Upper lobe of left lung (tissue), 6 donors: ENCODE results near the gene ZNF766. TPM values are rescaled to one million over a fixed set of nuclear protein-coding genes. Genes with fewer than 3 reads are reported as not detected.
"Not testable (repeated sequence)": the region's sequence is repeated elsewhere in the genome, so short reads cannot be mapped to it uniquely, and the experiment has no call there.

Experiments
- ATAC-seq, 2 donors: fragments of 200-7000 bp; cut with Tn5 transposase; one replicate each; pipeline ENCODE4 v1.9.1; 2022; ENCODE audit warnings: mild to moderate bottlenecking in 2 of 2, moderate library complexity in 2 of 2; ENCODE audit not compliant: low FRiP score in 2 of 2
- DNase-seq, 2 donors: peaks; one replicate each; pipeline ENCODE4 v3.0.0-alpha.2; 2019 to 2020
- H3K27ac ChIP-seq, 4 donors: fragments of 200-600 bp; sonication (generic); one replicate each; pipeline ENCODE4 v1.5.1; 2016 to 2019
- H3K27me3 ChIP-seq, 4 donors: fragments of 200-600 bp; sonication (generic); one replicate each; pipeline ENCODE4 v1.5.1; 2017 to 2019
- H3K36me3 ChIP-seq, 4 donors: fragments of 200-600 bp; sonication (generic); one replicate each; pipeline ENCODE4 v1.5.1; 2016 to 2019
- H3K4me1 ChIP-seq, 4 donors: fragments of 200-600 bp; sonication (generic); one replicate each; pipeline ENCODE4 v1.5.1; 2018 to 2019
- H3K4me3 ChIP-seq, 4 donors: fragments of 200-600 bp; sonication (generic); one replicate each; pipeline ENCODE4 v1.5.1; 2017 to 2019; ENCODE audit warnings: mild to moderate bottlenecking in 2 of 4, moderate library complexity in 1 of 4
- H3K9me3 ChIP-seq, 4 donors: fragments of 200-600 bp; sonication (generic); one replicate each; pipeline ENCODE4 v1.5.1; 2018 to 2019
- EP300 ChIP-seq, 4 donors: sonication (generic); formaldehyde crosslinking; IDR thresholded peaks; one replicate each; pipeline ENCODE4 v1.5.1; 2017; ENCODE audit warnings: antibody characterized with exemption in 4 of 4, control low read depth in 2 of 4
- POLR2A ChIP-seq, 4 donors: fragments of 450-650 bp; IDR thresholded peaks; one replicate each; pipeline ENCODE4 v1.5.1; 2016 to 2017; ENCODE audit warnings: antibody characterized with exemption in 4 of 4, mild to moderate bottlenecking in 2 of 4
- POLR2AphosphoS5 ChIP-seq, 2 donors: sonication (generic); formaldehyde crosslinking; IDR thresholded peaks; one replicate each; pipeline ENCODE4 v1.5.1; 2017; ENCODE audit warnings: antibody characterized with exemption in 2 of 2
- WGBS, 2 donors: methylation state at CpG; one replicate each; pipeline ENCODE4 v1.1.5; 2017 to 2018; 5-methylcytosine and 5-hydroxymethylcytosine counted together
- small RNA-seq, 4 donors: library from RNA; depleted of rRNA; stranded (forward); fragments of <200 nt; gene quantifications; one replicate each; pipeline ENCODE3, GENCODE V24; 2016
- total RNA-seq, 6 donors: library from RNA; depleted of rRNA in 4 of 6; stranded (reverse); fragments of >200 nt in 4 of 6; gene quantifications; one replicate each; pipeline versions ENCODE4 v1.1.0 to v1.2.1, GENCODE V29; 2016 to 2021
- TF ChIP-seq, protein P1 (sequence below), 6 experiments: fragments of 450-650 bp in 4 of 6; fragments of 200-600 bp in 2 of 6; sonication (generic) in 2 of 6; IDR thresholded peaks; one replicate each; pipeline ENCODE4 v1.5.1; 2016 to 2019; ENCODE audit warnings: antibody characterized with exemption in 6 of 6
- donor health status: DM: no; HTN: no; CAD: no; lungs with moderate emphysema.
- donor health status: DM: no; HTN: yes; CAD: no; lungs with severe emphysema.

Gene ZNF766
- total RNA-seq, 6 donors from 2014 or later: 4.0 to 20.0 (median 14.7) TPM

DNA sequence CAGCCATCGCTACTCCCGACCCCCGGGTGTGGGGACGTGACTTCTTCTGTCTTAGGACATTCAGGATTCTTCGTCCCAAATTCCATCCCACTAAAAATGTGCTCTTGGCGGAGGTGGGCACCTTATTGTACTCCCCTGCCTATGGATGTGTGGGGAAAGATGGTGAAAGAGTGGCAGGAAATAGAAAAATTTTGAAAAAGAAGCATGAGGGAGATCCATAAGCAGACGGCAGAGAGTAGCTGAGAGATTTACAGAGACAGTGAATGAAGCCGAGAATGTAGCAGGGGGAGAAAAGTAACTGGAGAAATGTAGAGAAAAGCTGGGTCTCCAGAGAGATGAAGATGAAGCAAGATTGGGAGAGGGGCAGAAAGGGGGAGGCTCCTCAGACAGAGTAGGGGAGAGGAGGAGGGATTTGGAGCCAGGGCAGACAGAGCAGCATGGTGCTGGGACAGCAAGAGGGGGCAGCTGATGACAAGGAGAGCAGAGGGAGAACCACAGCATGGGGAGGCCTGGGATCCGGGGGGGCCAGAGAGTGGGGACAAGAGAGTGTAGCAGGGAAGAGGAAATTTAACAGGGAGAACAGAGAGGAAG lies 67.5 kb downstream of the ZNF766 start:
- DNase-seq: no peak
- Histone ChIP-seq H3K36me3 (no peaks in the 10 kb centered on the region), H3K4me3 (peak overlapping the region; percentile 63 to 76 (median 67)), H3K27ac (peak overlapping the region; percentile 75 to 93 (median 88)), H3K4me1 (peaks cover 6 to 9% (median 8%) of the 10 kb centered on the region in 4 donors), H3K9me3 (peaks cover 4 to 47% (median 23%) of the 10 kb centered on the region in 4 donors), H3K27me3 (no peaks in the 10 kb centered on the region)
- WGBS, 2 donors: 5 to 6% methylated on average over 9 of the region's 9 CpGs
- TF ChIP-seq EP300 (IDR thresholded peaks at IDR 0.05) (no peak), POLR2AphosphoS5 (IDR thresholded peaks at IDR 0.05) (no peak), POLR2A (IDR thresholded peaks at IDR 0.05) (no peak)
- TF ChIP-seq, protein P1, sequence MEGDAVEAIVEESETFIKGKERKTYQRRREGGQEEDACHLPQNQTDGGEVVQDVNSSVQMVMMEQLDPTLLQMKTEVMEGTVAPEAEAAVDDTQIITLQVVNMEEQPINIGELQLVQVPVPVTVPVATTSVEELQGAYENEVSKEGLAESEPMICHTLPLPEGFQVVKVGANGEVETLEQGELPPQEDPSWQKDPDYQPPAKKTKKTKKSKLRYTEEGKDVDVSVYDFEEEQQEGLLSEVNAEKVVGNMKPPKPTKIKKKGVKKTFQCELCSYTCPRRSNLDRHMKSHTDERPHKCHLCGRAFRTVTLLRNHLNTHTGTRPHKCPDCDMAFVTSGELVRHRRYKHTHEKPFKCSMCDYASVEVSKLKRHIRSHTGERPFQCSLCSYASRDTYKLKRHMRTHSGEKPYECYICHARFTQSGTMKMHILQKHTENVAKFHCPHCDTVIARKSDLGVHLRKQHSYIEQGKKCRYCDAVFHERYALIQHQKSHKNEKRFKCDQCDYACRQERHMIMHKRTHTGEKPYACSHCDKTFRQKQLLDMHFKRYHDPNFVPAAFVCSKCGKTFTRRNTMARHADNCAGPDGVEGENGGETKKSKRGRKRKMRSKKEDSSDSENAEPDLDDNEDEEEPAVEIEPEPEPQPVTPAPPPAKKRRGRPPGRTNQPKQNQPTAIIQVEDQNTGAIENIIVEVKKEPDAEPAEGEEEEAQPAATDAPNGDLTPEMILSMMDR (IDR thresholded peaks at IDR 0.05): no peak
- ATAC-seq: peak in 1 of 2 donors; percentile 20

DNA sequence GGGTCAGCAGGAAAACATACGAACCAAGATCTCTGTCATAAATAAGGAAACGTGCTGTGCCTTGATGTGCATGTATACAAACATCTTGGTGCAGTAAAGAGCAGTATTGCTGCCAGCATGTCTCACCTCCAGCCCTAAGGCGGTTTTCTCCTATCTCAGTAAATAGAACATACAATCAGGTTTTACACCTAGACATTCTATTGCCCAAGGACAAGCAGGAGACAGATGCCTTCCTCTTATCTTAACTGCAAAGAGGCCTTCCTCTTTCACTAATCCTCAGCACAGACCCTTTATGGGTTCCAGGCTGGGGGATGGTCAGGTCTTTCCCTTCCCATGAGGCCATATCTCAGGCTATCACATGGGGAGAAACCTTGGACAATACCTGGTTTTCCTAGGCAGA lies 69.6 kb downstream of the ZNF766 start:
- peaks cover 0 to 29% (median 5%) of the 10 kb centered on the region in 4 donors for H3K9me3 ChIP-seq
- DNase-seq, H3K27me3 ChIP-seq, ATAC-seq, H3K4me3 ChIP-seq, H3K36me3 ChIP-seq, H3K27ac ChIP-seq, H3K4me1 ChIP-seq: not testable (repeated sequence)
- 80 to 86% methylated on average over 3 of the region's 3 CpGs for WGBS, 2 donors

DNA sequence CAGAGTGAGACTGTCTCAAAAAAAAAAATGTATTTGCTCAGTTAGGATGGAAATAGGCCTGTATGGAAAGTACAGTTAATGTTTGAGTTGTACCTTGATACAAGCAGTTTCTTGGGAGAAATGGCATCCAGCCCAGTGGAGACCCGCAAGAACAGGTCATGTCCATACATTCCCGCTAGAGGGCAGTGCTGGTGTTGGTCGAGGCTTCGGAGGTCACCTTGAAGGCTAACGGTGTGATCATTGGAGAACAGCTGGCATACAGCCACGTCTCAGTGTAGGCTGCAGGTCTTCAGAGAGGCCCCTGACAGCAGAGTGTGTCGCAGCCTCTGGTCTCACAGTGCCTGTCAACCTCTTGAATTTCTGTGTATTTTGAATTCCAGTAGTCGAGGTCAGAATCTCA lies 74.2 kb downstream of the ZNF766 start:
- H3K4me1 ChIP-seq: no peaks in the 10 kb centered on the region
- TF ChIP-seq POLR2A (IDR thresholded peaks at IDR 0.05): no peak
- TF ChIP-seq, protein P1 (IDR thresholded peaks at IDR 0.05): peak; percentile 29 to 62 (median 52)
- H3K27me3 ChIP-seq: no peaks in the 10 kb centered on the region
- peak in 1 of 2 donors; percentile 30 for DNase-seq
- H3K27ac ChIP-seq: no peak overlapping the region
- whole genome bisulfite sequencing, 2 donors: 23 to 28% methylated on average over 4 to 8 of the region's 8 CpGs
- H3K4me3 ChIP-seq: no peak overlapping the region
- ATAC-seq: peak; percentile 57 to 64
- peaks cover 0 to 12% (median 3%) of the 10 kb centered on the region in 4 donors for H3K36me3 ChIP-seq
- H3K9me3 ChIP-seq: peaks cover 0 to 13% (median 3%) of the 10 kb centered on the region in 4 donors

DNA sequence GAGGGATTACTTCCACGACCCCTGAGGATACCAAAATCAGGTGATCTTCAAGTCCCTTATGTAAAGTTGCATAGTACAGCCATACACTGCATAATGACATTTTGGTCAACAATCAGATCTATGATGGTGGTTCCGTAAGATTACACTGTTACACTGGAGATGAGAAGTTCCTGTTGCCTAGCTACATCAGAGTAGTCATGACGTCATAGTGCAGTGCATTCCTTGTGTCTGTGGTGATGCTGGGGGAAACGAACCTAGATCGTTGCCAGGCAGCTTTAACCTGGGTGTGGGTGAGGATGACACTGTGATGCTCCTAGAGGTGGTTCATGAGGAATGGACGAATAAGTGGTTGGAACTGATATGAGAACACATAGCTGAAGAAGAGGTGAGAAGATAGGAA lies 75.8 kb downstream of the ZNF766 start:
- ATAC-seq: no peak
- peaks cover 3 to 28% (median 7%) of the 10 kb centered on the region in 4 donors for H3K36me3 ChIP-seq
- no peak for TF ChIP-seq EP300 (IDR thresholded peaks at IDR 0.05)
- TF ChIP-seq, protein P1 (IDR thresholded peaks at IDR 0.05): no peak
- no peak for TF ChIP-seq POLR2AphosphoS5 (IDR thresholded peaks at IDR 0.05)
- no peak for TF ChIP-seq POLR2A (IDR thresholded peaks at IDR 0.05)
- H3K4me3 ChIP-seq: no peak overlapping the region
- no peak overlapping the region for H3K27ac ChIP-seq
- no peaks in the 10 kb centered on the region for H3K4me1 ChIP-seq
- H3K9me3 ChIP-seq: peaks cover 0 to 18% (median 6%) of the 10 kb centered on the region in 4 donors
- 81 to 91% methylated on average over 6 of the region's 6 CpGs for WGBS, 2 donors
- DNase-seq: no peak
- no peaks in the 10 kb centered on the region for H3K27me3 ChIP-seq

Small RNAs within 50 kb of the gene (small RNA-seq; reads per million reads assigned to genes)
- gene MIR643: 0 reads per million in 4 donors
- gene MIR6801: 0 to 0.11 (median 0) reads per million in 4 donors
- 0 reads per million in 4 donors for gene RF00019

Other genes starting within 250 kb of the ZNF766 start
- 1 to 10 TPM in 5 of 6 donors, under 1 TPM in 1; 0.78 to 7.1 (median 5.9) TPM for gene ZNF614, start 241.2 kb upstream of the ZNF766 start, total RNA-seq
- gene ZNF432, start 220.7 kb upstream of the ZNF766 start, total RNA-seq: 10 to 100 TPM in 5 of 6 donors, 1 to 10 TPM in 1; 8.4 to 16.3 (median 12.8) TPM
- gene ZNF841, start 173.8 kb upstream of the ZNF766 start, total RNA-seq: 10 to 100 TPM; 13.7 to 32.5 (median 17.1) TPM
- 10 to 100 TPM in 3 of 6 donors, 1 to 10 TPM in 3; 2.2 to 19.9 (median 10.2) TPM for gene ZNF616, start 129.6 kb upstream of the ZNF766 start, total RNA-seq
- 10 to 100 TPM in 5 of 6 donors, 1 to 10 TPM in 1; 8.4 to 24.3 (median 14.7) TPM for gene ZNF836, start 98.0 kb upstream of the ZNF766 start, total RNA-seq
- gene PPP2R1A, start 79.5 kb upstream of the ZNF766 start, total RNA-seq: 100 to 1,000 TPM in 5 of 6 donors, 10 to 100 TPM in 1; 90.1 to 214 (median 177) TPM
- gene ZNF480, start 27.6 kb downstream of the ZNF766 start, total RNA-seq: 10 to 100 TPM in 2 of 6 donors, 1 to 10 TPM in 4; 2.7 to 13.6 (median 8.4) TPM
- gene ZNF610, start 66.7 kb downstream of the ZNF766 start, total RNA-seq: 1 to 10 TPM; 1.7 to 5.3 (median 2.7) TPM
- gene ZNF880, start 100.3 kb downstream of the ZNF766 start, total RNA-seq: 10 to 100 TPM in 5 of 6 donors, 1 to 10 TPM in 1; 9.9 to 19.4 (median 12.4) TPM
- 10 to 100 TPM; 10.2 to 36.7 (median 27.5) TPM for gene ZNF528, start 128.3 kb downstream of the ZNF766 start, total RNA-seq
- gene ZNF534, start 159.6 kb downstream of the ZNF766 start, total RNA-seq: under 1 TPM in 3 of 6 donors, not detected in 3; 0.17 to 0.55 (median 0.30) TPM
- 1 to 10 TPM in 3 of 6 donors, under 1 TPM in 2, not detected in 1; 0.83 to 2.4 (median 1.0) TPM for gene ZNF578, start 184.0 kb downstream of the ZNF766 start, total RNA-seq